Measurements from ENCODE around the gene HIGD1B.

HIGD1B gene

DNA sequence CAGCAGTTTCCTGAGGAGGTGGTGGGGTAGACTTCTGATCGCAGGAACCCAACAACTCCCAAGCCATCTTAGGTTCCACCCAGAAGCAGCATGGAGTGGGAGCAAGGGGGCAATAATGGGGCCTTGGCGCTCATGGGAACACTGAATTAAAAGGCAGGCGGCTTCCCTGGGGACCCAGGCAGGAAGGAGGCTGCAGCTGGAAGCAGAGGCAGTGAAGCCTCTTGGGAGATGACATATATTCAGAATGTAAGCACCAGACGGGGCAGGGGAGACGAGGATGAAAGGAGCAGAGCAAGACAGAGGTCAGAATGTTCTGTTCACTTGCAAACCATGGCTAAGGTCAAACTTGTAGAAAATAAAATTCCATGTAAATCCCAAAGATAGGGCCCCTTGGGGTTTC, 2.9 kb downstream of the HIGD1B start:
- TF ChIP-seq, protein P1, sequence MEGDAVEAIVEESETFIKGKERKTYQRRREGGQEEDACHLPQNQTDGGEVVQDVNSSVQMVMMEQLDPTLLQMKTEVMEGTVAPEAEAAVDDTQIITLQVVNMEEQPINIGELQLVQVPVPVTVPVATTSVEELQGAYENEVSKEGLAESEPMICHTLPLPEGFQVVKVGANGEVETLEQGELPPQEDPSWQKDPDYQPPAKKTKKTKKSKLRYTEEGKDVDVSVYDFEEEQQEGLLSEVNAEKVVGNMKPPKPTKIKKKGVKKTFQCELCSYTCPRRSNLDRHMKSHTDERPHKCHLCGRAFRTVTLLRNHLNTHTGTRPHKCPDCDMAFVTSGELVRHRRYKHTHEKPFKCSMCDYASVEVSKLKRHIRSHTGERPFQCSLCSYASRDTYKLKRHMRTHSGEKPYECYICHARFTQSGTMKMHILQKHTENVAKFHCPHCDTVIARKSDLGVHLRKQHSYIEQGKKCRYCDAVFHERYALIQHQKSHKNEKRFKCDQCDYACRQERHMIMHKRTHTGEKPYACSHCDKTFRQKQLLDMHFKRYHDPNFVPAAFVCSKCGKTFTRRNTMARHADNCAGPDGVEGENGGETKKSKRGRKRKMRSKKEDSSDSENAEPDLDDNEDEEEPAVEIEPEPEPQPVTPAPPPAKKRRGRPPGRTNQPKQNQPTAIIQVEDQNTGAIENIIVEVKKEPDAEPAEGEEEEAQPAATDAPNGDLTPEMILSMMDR (IDR thresholded peaks at IDR 0.05; ENCODE audit: borderline replicate concordance, insufficient read depth, low read depth, low read length): no peak
- H3K4me3 ChIP-seq (ENCODE audit: low read depth, low read length): no peak overlapping the region

DNA sequence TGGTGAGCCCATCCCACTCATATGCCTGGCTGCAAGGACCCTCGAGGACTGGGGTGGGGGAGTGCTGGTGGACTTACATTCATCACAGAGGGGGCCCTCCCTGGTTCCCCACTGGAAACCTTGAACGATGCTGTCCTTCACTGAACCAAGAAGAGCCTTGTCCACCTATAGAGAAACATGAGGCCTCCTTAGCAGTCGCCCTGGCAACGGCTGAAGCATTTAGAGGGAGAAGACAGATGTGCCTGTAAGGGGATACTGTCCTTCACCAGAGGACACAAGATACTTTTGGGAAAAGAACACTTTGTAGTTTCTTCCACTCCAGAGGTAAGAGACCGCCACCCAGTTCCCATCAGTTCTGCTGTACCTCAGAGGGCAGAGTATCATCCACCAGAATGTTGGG, 6.5 kb downstream of the HIGD1B start:
- TF ChIP-seq, protein P1 (IDR thresholded peaks at IDR 0.05; ENCODE audit: borderline replicate concordance, insufficient read depth, low read depth, low read length): no peak
- H3K4me3 ChIP-seq (ENCODE audit: low read depth, low read length): no peak overlapping the region

DNA sequence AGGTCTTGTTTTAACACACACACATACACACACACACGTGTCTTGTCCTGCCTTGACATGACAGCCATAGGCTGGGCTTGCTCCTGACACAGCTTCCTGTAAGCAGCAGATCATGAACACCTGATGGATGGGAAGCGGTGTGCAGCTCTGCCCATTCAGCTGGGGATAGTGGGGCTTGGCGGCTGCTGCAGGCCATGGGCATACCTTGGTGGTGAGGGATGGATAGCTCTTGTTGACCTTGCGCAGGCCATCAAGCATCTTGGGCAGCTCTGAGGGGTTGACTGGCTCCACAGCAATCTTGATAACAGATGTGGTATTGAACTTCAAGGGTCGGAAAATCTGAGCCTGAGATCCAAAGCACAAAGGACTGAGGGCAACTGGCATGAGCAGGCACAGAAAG, 12.0 kb downstream of the HIGD1B start:
- no peak overlapping the region for H3K4me3 ChIP-seq (ENCODE audit: low read depth, low read length)
- TF ChIP-seq, protein P1 (IDR thresholded peaks at IDR 0.05; ENCODE audit: borderline replicate concordance, insufficient read depth, low read depth, low read length): no peak

DNA sequence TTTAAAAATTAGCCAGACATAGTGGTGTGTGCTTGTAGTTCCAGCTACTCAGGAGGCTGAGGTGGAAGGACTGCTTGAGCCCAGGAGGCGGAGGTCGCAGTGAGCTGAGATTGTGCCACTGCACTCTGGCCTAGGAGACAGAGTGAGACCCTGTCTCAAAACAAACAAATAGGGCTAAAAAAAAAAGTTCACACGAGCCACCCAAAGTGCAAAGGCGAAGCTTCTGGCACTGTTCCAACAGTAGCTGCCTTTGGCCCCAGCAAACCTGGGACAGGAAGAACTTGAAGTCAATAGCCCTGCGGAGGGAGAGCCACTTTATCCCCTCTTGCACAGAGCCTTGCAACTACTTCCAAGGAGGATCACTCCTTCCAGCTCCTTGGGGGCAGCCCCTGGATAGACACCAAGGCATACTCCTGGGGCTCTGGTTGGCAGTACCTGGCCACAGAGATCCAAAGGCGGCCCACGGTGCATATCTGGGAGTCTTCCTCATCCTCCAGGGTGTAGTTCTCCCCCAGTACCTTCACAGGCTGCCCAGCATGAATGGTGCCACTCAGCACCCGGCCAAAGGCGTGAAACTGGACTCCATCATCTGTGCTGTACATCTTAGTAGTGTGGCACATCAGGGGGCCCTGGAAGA, 14.7 kb downstream of the HIGD1B start:
- TF ChIP-seq, protein P1 (IDR thresholded peaks at IDR 0.05; ENCODE audit: borderline replicate concordance, insufficient read depth, low read depth, low read length): no peak
- no peak overlapping the region for H3K4me3 ChIP-seq (ENCODE audit: low read depth, low read length)

DNA sequence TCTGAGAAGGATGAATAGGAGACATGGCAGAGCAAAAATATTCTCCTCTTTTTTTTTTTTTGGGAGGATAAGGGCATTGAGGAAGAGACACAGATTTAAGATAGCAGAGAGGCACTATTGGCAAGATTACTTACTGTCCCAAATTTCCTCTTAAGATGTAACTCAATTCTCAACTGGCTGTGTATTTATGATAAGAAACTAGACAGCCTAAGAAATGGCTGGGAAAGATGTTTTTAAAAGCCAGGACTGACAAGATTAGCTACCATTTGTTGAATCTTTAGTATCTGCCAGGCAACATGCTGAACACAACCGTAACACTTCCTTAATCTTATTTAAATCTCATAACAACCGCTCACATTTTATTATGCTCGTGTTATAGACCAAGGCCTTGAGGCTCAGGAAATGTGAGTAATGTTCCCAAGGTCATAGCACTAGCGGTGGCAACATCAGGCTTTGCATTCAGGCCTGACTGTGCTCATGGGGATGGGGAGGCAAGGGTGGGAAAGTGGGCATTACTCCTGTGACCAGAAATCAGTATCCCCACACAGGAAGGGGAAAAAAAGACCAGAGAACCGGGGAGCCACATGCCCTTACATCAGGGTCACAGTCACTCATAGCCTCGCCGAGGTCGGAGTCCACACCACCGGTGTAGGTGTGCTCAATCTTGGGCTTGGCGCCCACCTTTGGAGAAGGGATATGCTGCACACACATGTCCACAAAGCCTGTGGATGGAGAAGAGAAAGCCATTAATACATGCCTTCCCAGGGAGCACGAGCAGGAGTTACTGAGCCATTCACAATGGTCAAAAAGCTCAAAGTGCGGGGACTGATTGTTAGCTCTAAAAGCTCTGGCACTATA, 15.6 kb downstream of the HIGD1B start:
- no peak overlapping the region for H3K4me3 ChIP-seq (ENCODE audit: low read depth, low read length)
- TF ChIP-seq, protein P1 (IDR thresholded peaks at IDR 0.05; ENCODE audit: borderline replicate concordance, insufficient read depth, low read depth, low read length): no peak

DNA sequence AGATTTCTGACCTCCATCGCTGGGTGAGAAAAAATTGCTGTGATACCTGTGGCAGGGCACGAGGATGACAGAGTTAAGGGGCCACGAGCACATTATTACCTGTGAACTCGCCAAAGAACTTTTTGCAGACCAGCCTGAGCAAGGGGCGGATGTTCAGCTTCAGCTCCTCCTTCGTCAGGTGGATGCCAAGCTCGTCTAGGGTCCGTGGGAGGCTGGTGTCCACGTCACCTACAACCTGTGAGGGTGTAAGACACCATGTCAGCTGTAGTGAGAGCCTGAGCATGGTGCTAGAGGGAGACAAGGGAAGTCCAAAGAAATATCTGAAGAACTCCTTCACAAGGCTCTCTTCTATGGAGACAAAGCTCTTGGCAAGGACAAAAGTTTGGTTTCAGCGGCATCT, 17.1 kb downstream of the HIGD1B start:
- no peak overlapping the region for H3K4me3 ChIP-seq (ENCODE audit: low read depth, low read length)
- TF ChIP-seq, protein P1 (IDR thresholded peaks at IDR 0.05; ENCODE audit: borderline replicate concordance, insufficient read depth, low read depth, low read length): no peak

DNA sequence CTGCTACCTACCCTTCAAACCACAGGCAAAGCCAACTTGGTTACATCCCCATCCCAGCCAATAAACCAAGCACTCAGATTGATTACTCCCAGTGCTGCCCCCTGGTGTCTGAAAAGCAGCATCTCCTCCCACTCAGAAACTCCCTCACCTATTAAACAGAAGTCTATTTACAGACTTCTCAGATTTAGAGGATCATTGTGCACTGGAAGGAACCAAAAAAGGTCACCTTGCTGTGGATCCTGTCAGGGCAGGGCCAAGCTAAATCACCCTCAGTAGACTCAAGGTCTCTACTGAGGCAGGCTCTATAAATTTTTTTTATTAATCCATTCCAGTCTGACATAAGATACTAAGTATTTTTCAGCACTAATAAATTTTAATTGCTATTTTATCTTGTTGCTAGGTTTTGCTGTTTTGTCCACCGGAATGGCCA, 17.6 kb downstream of the HIGD1B start:
- no peak overlapping the region for H3K4me3 ChIP-seq (ENCODE audit: low read depth, low read length)
- TF ChIP-seq, protein P1 (IDR thresholded peaks at IDR 0.05; ENCODE audit: borderline replicate concordance, insufficient read depth, low read depth, low read length): peak; percentile 77

Data from GM12875 (cell line).